Naive thymus-derived CD8-positive, alpha-beta T cell (primary cell): ENCODE results near the gene DIP2A. TPM values are rescaled to one million over a fixed set of nuclear protein-coding genes. Genes with fewer than 3 reads are reported as not detected.
"Not testable (repeated sequence)": the region's sequence is repeated elsewhere in the genome, so short reads cannot be mapped to it uniquely, and the experiment has no call there.

ENCODE experiments used
- ATAC-seq, 2 donors: fragments of 150-1000 bp; cut with Tn5 transposase in 1 of 2; sonication (Bioruptor Pico), chemical (Tn5 transposase) in 1 of 2; 1 replicate in 1 of 2; 2 replicates in 1 of 2; pipeline ENCODE4 v1.10.0; 2021; ENCODE audit warnings: mild to moderate bottlenecking in 2 of 2, moderate library complexity in 2 of 2
- POLR2A ChIA-PET: fragments of 350-600 bp; sonication (Branson Sonifier 250); formaldehyde crosslinking; loops from one replicate; lab custom pipeline; 2021; ENCODE audit warnings: antibody characterized with exemption; lab: Charles Lee
- DNase-seq, 10 donors: peaks; one replicate each; pipeline versions ENCODE4 v3.0.0 to v3.0.0-alpha.2; 2020 to 2022
- H3K27ac Mint-ChIP-seq, 10 donors: one replicate each; pipeline ENCODE4 v1.8.0; 2020 to 2022; ENCODE audit warnings: mild to moderate bottlenecking in 10 of 10, mixed read lengths in 10 of 10, moderate library complexity in 4 of 10, inconsistent platforms in 1 of 10
- H3K27me3 Mint-ChIP-seq, 5 donors: one replicate each; pipeline ENCODE4 v1.8.0; 2021 to 2022; ENCODE audit warnings: mixed read lengths in 5 of 5
- H3K36me3 Mint-ChIP-seq, 3 donors: one replicate each; pipeline ENCODE4 v1.8.0; 2020 to 2022; ENCODE audit warnings: mixed read lengths in 3 of 3, mild to moderate bottlenecking in 2 of 3, inconsistent platforms in 1 of 3
- H3K4me1 Mint-ChIP-seq, 4 donors: one replicate each; pipeline ENCODE4 v1.8.0; 2021 to 2022; ENCODE audit warnings: mixed read lengths in 4 of 4
- H3K4me3 Mint-ChIP-seq, 10 donors: one replicate each; pipeline ENCODE4 v1.8.0; 2020 to 2022; ENCODE audit warnings: mild to moderate bottlenecking in 10 of 10, mixed read lengths in 10 of 10, moderate library complexity in 6 of 10, inconsistent platforms in 1 of 10
- H3K9me3 Mint-ChIP-seq, 9 donors: one replicate each; pipeline ENCODE4 v1.8.0; 2020 to 2022; ENCODE audit warnings: mixed read lengths in 9 of 9, mild to moderate bottlenecking in 3 of 9, inconsistent platforms in 1 of 9, moderate library complexity in 1 of 9
- polyA plus RNA-seq, 3 donors: library from polyadenylated mRNA; unstranded; fragments of 300-500 nt; fragmentation: Illumina TruSeq; gene quantifications; one replicate each; pipeline ENCODE4 v1.2.3, GENCODE V29; 2021
- total RNA-seq, 8 experiments: library from RNA in 2 of 8; stranded (reverse) in 2 of 8; gene quantifications; one replicate each; pipeline ENCODE4 v1.2.3 and lab custom pipeline; 2021 to 2026

The DIP2A gene
- total and polyA plus RNA-seq, 5 experiments from 2014 or later, result 26.8 to 163 (median 33.6) TPM

DNA sequence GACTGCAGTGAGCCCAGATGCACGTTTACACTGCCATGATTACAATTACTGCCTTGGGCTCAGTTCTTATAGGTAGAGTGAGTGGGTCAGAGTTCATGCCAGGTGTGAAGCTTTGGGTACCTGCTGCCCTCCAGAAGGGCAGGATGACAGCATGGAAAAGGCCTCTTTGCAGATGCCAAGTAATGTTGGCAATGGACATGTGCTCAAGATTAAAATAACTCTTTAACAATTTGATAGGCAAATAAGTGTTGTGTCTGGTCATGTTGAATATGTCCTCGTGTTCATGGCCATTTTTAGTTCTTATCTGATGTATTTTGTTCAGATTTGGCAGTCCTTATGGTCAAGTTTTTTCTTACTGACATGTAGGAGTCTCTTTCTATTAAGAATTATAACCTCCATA, 111.4 kb downstream of the DIP2A start:
- DNase-seq (no peak), ATAC-seq (no peak)
- peak overlapping the region in 1 of 10 donors; percentile 48 for H3K4me3 Mint-ChIP-seq
- H3K9me3 Mint-ChIP-seq, result peaks cover 0 to 31% (median 12%) of the 10 kb centered on the region in 9 donors
- POLR2A ChIA-PET, result interaction anchor here (0.7 to 1.7 kb wide), 5 partner anchors 9 to 63 kb away, joined by 3 to 5 read pairs (median 3); no protein-coding TSS in a partner anchor
- H3K27me3 Mint-ChIP-seq, result no peaks in the 10 kb centered on the region
- peaks cover 30 to 78% (median 76%) of the 10 kb centered on the region in 3 donors for H3K36me3 Mint-ChIP-seq
- H3K4me1 Mint-ChIP-seq, result peaks cover 18 to 73% (median 56%) of the 10 kb centered on the region in 4 donors
- peak overlapping the region in 9 of 10 donors; percentile 60 to 83 (median 76) for H3K27ac Mint-ChIP-seq

GRCh38 chr21:46570631-46571030, 111.9 kb downstream of the DIP2A start:
- Mint-ChIP-seq H3K27me3 (no peaks in the 10 kb centered on the region), H3K36me3 (peaks cover 30 to 74% (median 70%) of the 10 kb centered on the region in 3 donors), H3K4me1 (peaks cover 21 to 73% (median 59%) of the 10 kb centered on the region in 4 donors), H3K9me3 (peaks cover 0 to 33% (median 12%) of the 10 kb centered on the region in 9 donors), H3K27ac (peak overlapping the region; percentile 3 to 83 (median 65)), H3K4me3 (peak overlapping the region in 1 of 10 donors; percentile 10)
- POLR2A ChIA-PET, result interaction anchor here (0.7 to 1.9 kb wide), 5 partner anchors 9 to 65 kb away, joined by 3 to 6 read pairs (median 3); partner anchors contain the start of gene PRMT2
- DNase-seq, result no peak
- ATAC-seq, result no peak

GRCh38 chr21:46572850-46573249, 114.2 kb downstream of the DIP2A start:
- peaks cover 23 to 62% (median 48%) of the 10 kb centered on the region in 3 donors for H3K36me3 Mint-ChIP-seq
- DNase-seq (no peak), ATAC-seq (no peak)
- peak overlapping the region in 2 of 10 donors; percentile 2 to 22 for H3K4me3 Mint-ChIP-seq
- POLR2A ChIA-PET, result interaction anchor here (0.7 to 1.5 kb wide), 3 partner anchors 10 to 61 kb away, joined by 3 to 10 read pairs (median 5); no protein-coding TSS in a partner anchor
- peaks cover 0 to 43% (median 13%) of the 10 kb centered on the region in 9 donors for H3K9me3 Mint-ChIP-seq
- H3K4me1 Mint-ChIP-seq, result peaks cover 23 to 72% (median 55%) of the 10 kb centered on the region in 4 donors
- no peaks in the 10 kb centered on the region for H3K27me3 Mint-ChIP-seq
- peak overlapping the region in 7 of 10 donors; percentile 1 to 56 (median 43) for H3K27ac Mint-ChIP-seq

GRCh38 chr21:46577786-46578185, 119.1 kb downstream of the DIP2A start:
- not testable (repeated sequence) for H3K4me3 Mint-ChIP-seq, DNase-seq, ATAC-seq, H3K27me3 Mint-ChIP-seq
- POLR2A ChIA-PET, result interaction anchor here (1.9 to 2.1 kb wide), 2 partner anchors 18 to 56 kb away, joined by 6 read pairs; no protein-coding TSS in a partner anchor
- Mint-ChIP-seq H3K4me1 (peaks cover 20 to 61% (median 42%) of the 10 kb centered on the region in 4 donors), H3K27ac (peak overlapping the region in 2 of 10 donors; percentile 35 to 53), H3K36me3 (peaks cover 30 to 68% (median 39%) of the 10 kb centered on the region in 3 donors), H3K9me3 (peaks cover 16 to 54% (median 34%) of the 10 kb centered on the region in 9 donors)

- Mint-ChIP-seq H3K4me1 (peaks cover 23 to 58% (median 31%) of the 10 kb centered on the region in 4 donors), H3K9me3 (peaks cover 9 to 59% (median 34%) of the 10 kb centered on the region in 9 donors), H3K36me3 (peaks cover 31 to 64% (median 33%) of the 10 kb centered on the region in 3 donors), H3K27ac (peak overlapping the region in 2 of 10 donors; percentile 6 to 33)
- ATAC-seq, H3K27me3 Mint-ChIP-seq, H3K4me3 Mint-ChIP-seq, DNase-seq: not testable (repeated sequence)
- POLR2A ChIA-PET, result interaction anchor here (0.6 to 1.9 kb wide), 4 partner anchors 20 to 55 kb away, joined by 3 to 6 read pairs (median 4); no protein-coding TSS in a partner anchor
Observed at GRCh38 chr21:46579394-46579793, 120.7 kb downstream of the DIP2A start.

- POLR2A ChIA-PET, result interaction anchor here (0.6 to 2.0 kb wide), 6 partner anchors 15 to 63 kb away, joined by 3 to 7 read pairs (median 3); no protein-coding TSS in a partner anchor
- H3K36me3 Mint-ChIP-seq, result peaks cover 33 to 72% (median 44%) of the 10 kb centered on the region in 3 donors
Observed at GRCh38 chr21:46581780-46582307, 123.2 kb downstream of the DIP2A start.

DNA sequence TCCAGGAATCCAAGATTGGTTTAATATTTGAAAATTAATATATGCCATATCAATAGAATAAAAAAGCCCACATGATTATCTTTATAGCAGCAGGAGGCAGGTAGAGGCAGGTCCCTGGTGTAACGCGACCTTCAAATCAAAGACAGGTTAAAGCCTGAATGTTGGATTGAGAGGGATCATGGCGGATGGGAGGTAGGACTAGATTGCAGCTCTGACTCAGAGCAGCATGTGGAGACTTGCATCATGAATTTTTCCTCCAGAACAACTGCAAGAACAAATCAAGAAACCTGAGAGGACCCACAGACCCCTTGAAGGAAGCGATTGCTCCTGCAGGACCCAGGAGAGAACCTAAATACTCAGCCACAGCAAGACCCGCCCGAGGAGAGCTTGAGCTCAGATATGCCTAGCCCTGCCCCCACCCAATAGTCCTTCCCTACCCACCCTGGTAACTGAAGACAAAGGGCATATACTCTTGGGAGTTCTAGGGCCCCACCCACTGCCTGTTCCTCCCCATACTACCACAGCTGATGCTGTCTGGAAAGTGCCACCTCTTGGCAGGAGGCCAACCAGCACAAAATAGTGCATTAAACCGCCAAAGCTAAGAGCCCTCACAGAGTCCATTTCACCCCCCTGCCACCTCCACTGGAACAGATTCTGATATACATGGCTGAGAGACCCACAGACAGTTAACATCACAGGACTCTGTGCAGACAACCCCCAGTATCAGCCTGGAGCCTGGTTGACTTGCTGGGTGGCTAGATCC, 126.7 kb downstream of the DIP2A start:
- peaks cover 24 to 50% (median 39%) of the 10 kb centered on the region in 4 donors for H3K4me1 Mint-ChIP-seq
- ATAC-seq (no peak), DNase-seq (no peak)
- POLR2A ChIA-PET, result interaction anchor here (0.8 to 3.1 kb wide), 11 partner anchors 9 to 59 kb away, joined by 3 to 12 read pairs (median 5); partner anchors contain the start of genes PRMT2 and S100B
- peaks cover 15 to 82% (median 57%) of the 10 kb centered on the region in 9 donors for H3K9me3 Mint-ChIP-seq
- peaks cover 0 to 3% (median 0%) of the 10 kb centered on the region in 5 donors for H3K27me3 Mint-ChIP-seq
- H3K36me3 Mint-ChIP-seq, result peaks cover 19 to 77% (median 51%) of the 10 kb centered on the region in 3 donors
- peak overlapping the region in 6 of 10 donors; percentile 8 to 72 (median 46) for H3K27ac Mint-ChIP-seq
- peak overlapping the region in 5 of 10 donors; percentile 10 to 42 (median 18) for H3K4me3 Mint-ChIP-seq

More at GRCh38 chr21:46581780-46582307, 123.2 kb downstream of the DIP2A start:
- ATAC-seq (no peak), DNase-seq (no peak)
- Mint-ChIP-seq H3K9me3 (peaks cover 19 to 77% (median 45%) of the 10 kb centered on the region in 9 donors), H3K27ac (peak overlapping the region in 1 of 10 donors; percentile 33), H3K4me3 (no peak overlapping the region), H3K4me1 (peaks cover 22 to 50% (median 26%) of the 10 kb centered on the region in 4 donors), H3K27me3 (no peaks in the 10 kb centered on the region)

DNA sequence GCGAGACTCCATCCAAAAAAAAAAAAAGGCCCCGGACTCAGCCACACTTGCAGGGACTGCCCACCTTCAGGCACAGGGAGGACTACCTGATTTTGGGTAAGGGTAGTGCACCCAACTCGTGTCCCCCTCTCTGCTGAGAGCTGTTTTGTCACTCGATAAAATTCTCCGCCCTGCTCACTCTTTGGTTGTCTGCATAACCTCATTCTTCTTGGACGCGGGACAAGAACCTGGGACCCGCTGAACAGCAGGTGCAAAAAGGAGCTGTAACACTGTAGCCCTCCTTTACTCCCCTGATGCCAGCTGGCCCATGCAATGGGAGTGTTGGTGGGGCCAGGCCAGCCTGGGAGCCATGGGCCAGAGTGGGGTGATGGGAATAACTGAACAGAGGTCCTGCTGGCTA, 135.6 kb downstream of the DIP2A start:
- POLR2A ChIA-PET, result interaction anchor here (0.7 to 7.0 kb wide), 12 partner anchors 8 to 63 kb away, joined by 3 to 46 read pairs (median 6); partner anchors contain the start of genes PRMT2 and S100B
- DNase-seq (no peak), ATAC-seq (no peak)
- peak overlapping the region in 2 of 10 donors; percentile 39 to 51 for H3K27ac Mint-ChIP-seq
- no peaks in the 10 kb centered on the region for H3K27me3 Mint-ChIP-seq
- H3K9me3 Mint-ChIP-seq, result peaks cover 0 to 60% (median 22%) of the 10 kb centered on the region in 9 donors
- H3K4me3 Mint-ChIP-seq, result peak overlapping the region in 1 of 10 donors; percentile 9
- H3K36me3 Mint-ChIP-seq, result peaks cover 2 to 36% (median 33%) of the 10 kb centered on the region in 3 donors
- peaks cover 6 to 29% (median 13%) of the 10 kb centered on the region in 4 donors for H3K4me1 Mint-ChIP-seq

DNA sequence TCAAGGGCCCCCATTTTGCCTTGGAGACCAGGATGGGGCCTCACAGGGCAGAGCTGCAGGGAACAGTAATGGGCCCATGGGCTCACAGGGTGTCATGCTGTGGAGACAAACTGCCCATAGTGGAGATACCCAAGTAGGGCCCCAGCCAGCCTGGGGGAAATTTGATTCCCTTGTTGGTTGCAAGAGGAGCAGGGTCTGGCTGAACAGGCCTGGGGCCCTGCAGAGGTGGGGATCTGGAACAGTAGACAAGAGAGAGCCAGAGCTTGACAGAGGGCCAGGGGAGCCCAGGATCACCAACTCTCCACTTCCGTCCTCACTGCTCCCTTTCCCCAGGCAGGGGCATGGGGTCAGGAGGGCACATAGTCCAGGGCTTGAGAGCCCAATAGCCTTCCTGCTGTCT, 137.5 kb downstream of the DIP2A start:
- no peaks in the 10 kb centered on the region for H3K27me3 Mint-ChIP-seq
- peak overlapping the region in 6 of 10 donors; percentile 37 to 86 (median 62) for H3K27ac Mint-ChIP-seq
- H3K4me1 Mint-ChIP-seq, result peaks cover 11 to 37% (median 26%) of the 10 kb centered on the region in 4 donors
- H3K4me3 Mint-ChIP-seq, result no peak overlapping the region
- no peak for DNase-seq
- ATAC-seq, result no peak
- H3K36me3 Mint-ChIP-seq, result peaks cover 11 to 19% (median 15%) of the 10 kb centered on the region in 3 donors
- H3K9me3 Mint-ChIP-seq, result peaks cover 0 to 40% (median 8%) of the 10 kb centered on the region in 9 donors
- POLR2A ChIA-PET, result interaction anchor here (1.0 to 7.0 kb wide), 8 partner anchors 9 to 81 kb away, joined by 3 to 46 read pairs (median 6); partner anchors contain the start of genes PRMT2 and S100B

- DNase-seq (no peak), ATAC-seq (no peak)
- Mint-ChIP-seq H3K36me3 (peaks cover 8 to 13% (median 11%) of the 10 kb centered on the region in 3 donors), H3K27ac (peak overlapping the region in 6 of 10 donors; percentile 21 to 70 (median 58)), H3K27me3 (no peaks in the 10 kb centered on the region), H3K4me3 (no peak overlapping the region), H3K9me3 (peaks cover 0 to 32% (median 4%) of the 10 kb centered on the region in 9 donors), H3K4me1 (peaks cover 16 to 41% (median 29%) of the 10 kb centered on the region in 4 donors)
- POLR2A ChIA-PET, result interaction anchor here (0.9 to 7.0 kb wide), 13 partner anchors 8 to 82 kb away, joined by 3 to 46 read pairs (median 6); partner anchors contain the start of genes PRMT2 and S100B
Observed at GRCh38 chr21:46597031-46597430, 138.3 kb downstream of the DIP2A start.

GRCh38 chr21:46597896-46598343, 139.2 kb downstream of the DIP2A start:
- Mint-ChIP-seq H3K27me3 (no peaks in the 10 kb centered on the region), H3K9me3 (peaks cover 0 to 23% (median 3%) of the 10 kb centered on the region in 9 donors), H3K4me1 (peaks cover 18 to 47% (median 32%) of the 10 kb centered on the region in 4 donors), H3K4me3 (peak overlapping the region in 1 of 10 donors; percentile 41), H3K36me3 (peaks cover 8 to 14% (median 9%) of the 10 kb centered on the region in 3 donors), H3K27ac (peak overlapping the region in 2 of 10 donors; percentile 43 to 57)
- ATAC-seq (no peak), DNase-seq (no peak)
- POLR2A ChIA-PET, result interaction anchor here (0.7 to 7.0 kb wide), 12 partner anchors 8 to 129 kb away, joined by 3 to 46 read pairs (median 6); partner anchors contain the start of genes PRMT2 and S100B
